Measurements from ENCODE around the gene SIK1. TPM values are rescaled to one million over a fixed set of nuclear protein-coding genes. Genes with fewer than 3 reads are reported as not detected.
"Not testable (repeated sequence)": the region's sequence is repeated elsewhere in the genome, so short reads cannot be mapped to it uniquely, and the experiment has no call there.

The SIK1 gene
- total and polyA plus RNA-seq, 2 experiments from 2014 or later: 7.7 to 29.3 TPM

DNA sequence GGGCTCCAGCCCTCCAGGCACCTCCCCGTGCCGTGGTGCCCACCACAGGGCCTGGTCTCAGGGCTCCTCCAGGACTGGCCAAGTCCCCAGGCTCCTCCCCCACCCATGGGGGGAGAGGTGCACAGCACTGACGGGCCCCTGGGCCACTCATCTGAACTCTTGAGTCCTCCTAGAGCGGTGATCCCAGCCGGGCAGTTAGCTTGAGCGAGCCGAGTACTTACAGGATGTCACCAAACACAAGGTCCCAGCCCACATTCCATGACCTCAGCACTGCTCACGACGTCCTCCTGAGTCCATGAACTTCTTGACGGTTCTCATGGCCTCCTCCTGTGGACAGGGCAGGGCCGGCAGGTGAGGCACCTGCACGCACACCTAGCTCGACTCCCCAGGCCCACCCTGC is 33.5 kb upstream of the SIK1 start:
- H3K4me2 ChIP-seq; H3K4me3 ChIP-seq; DNase-seq (ENCODE audit: low spot score); H3K36me3 ChIP-seq (replicated peaks; ENCODE audit: insufficient read depth, low read depth); H3K9me2 ChIP-seq (replicated peaks; ENCODE audit: insufficient read depth); H4K20me1 ChIP-seq (ENCODE audit: insufficient read depth, poor library complexity, severe bottlenecking); H3K27ac ChIP-seq; H2AFZ ChIP-seq; H3K27me3 ChIP-seq; H3K4me1 ChIP-seq (ENCODE audit: insufficient read depth); H3K9me3 ChIP-seq (ENCODE audit: low read depth); H3K79me2 ChIP-seq: not testable (repeated sequence)
- no CpG with 5 or more reads among the region's 13 CpGs for WGBS (ENCODE audit: low lambda C conversion rate, missing lambda C conversion rate)

DNA sequence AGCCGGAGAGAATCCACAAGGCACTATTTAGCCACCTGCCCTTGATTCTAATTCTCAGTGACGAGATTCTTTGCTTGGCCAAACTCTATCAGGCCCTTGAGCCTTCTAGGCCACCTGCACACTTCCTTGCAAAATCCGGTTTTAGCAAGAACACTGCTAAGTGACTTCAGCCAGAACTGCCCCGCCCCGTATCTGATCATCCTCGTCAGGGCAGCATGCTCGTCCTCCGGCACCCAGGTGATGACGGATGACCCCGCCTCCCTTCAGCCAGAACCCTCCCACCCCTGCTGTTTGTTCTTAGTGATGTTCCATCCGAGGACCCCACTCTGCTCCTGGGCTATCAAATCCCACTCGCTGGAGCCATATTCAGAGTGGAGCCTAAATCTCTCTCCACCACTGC is 32.1 kb upstream of the SIK1 start:
- not testable (repeated sequence) for H2AFZ ChIP-seq; H3K9me2 ChIP-seq (replicated peaks; ENCODE audit: insufficient read depth); H3K79me2 ChIP-seq; H3K27me3 ChIP-seq; H3K36me3 ChIP-seq (replicated peaks; ENCODE audit: insufficient read depth, low read depth); H3K4me3 ChIP-seq; H3K4me1 ChIP-seq (ENCODE audit: insufficient read depth); DNase-seq (ENCODE audit: low spot score); H3K27ac ChIP-seq; H4K20me1 ChIP-seq (ENCODE audit: insufficient read depth, poor library complexity, severe bottlenecking); H3K9me3 ChIP-seq (ENCODE audit: low read depth); H3K4me2 ChIP-seq
- WGBS (ENCODE audit: low lambda C conversion rate, missing lambda C conversion rate): no CpG with 5 or more reads among the region's 12 CpGs

DNA sequence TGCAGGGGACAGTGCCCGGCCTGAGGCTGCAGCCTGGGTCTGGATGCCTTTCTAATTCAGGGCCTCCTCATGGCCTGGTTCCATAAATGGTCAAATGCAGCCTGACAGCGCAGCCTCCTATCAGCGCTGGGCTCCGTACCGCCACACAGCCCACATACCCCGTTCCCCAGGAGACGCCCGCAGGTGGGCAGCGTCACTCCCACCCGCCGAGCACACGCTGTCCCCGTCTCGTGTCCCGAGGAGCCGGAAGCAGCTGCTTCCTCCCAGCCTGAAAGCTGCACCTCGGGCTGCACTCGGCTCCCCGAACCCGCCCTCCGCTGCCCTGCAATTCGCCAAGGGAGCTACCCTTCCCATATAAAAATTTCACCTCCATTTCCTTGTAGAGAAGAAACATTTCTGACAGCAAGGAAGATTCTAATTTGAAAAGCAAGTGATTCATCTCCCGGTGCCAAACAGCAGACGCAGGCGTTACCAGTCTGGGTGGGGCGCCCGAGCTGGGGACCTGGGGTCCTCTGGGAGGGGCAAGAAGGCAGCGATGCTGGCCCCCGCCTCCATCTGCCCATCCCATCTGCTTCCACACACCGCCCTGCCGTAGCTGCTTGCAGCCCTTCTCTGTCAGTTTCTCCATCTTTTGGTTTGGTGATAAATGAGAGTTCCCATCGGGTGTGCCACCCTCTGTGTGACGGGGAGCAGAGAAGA is 29.8 kb upstream of the SIK1 start:
- not testable (repeated sequence) for H3K9me3 ChIP-seq (ENCODE audit: low read depth); H3K4me3 ChIP-seq; H3K9me2 ChIP-seq (replicated peaks; ENCODE audit: insufficient read depth); H3K27ac ChIP-seq; H3K79me2 ChIP-seq; DNase-seq (ENCODE audit: low spot score); H4K20me1 ChIP-seq (ENCODE audit: insufficient read depth, poor library complexity, severe bottlenecking); H3K27me3 ChIP-seq; H3K36me3 ChIP-seq (replicated peaks; ENCODE audit: insufficient read depth, low read depth); H2AFZ ChIP-seq; H3K4me2 ChIP-seq; H3K4me1 ChIP-seq (ENCODE audit: insufficient read depth)
- WGBS (ENCODE audit: low lambda C conversion rate, missing lambda C conversion rate): no CpG with 5 or more reads among the region's 33 CpGs

DNA sequence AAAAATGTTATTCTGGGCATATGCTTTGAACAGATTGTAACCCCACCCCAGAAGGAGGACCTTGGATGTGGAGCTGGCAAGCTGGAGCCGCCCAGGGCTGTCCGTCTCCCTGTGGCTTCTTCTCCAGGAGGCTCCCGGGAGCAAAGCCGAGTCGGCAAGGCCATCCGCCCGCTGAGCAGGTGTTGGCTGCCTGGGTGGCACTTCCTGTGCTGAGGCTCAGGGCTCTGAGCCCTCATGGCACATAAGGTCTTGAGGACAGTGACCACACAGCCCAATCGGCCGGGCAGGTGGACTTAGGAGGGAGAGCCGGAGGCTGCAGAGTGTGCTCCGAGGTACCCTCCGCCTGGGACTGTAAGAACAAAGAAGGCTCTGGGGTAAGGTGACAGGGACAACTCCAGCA is 28.8 kb upstream of the SIK1 start:
- not testable (repeated sequence) for H3K9me3 ChIP-seq (ENCODE audit: low read depth); H3K4me3 ChIP-seq; H3K27ac ChIP-seq; H3K27me3 ChIP-seq; H3K4me1 ChIP-seq (ENCODE audit: insufficient read depth); H2AFZ ChIP-seq; H4K20me1 ChIP-seq (ENCODE audit: insufficient read depth, poor library complexity, severe bottlenecking); H3K4me2 ChIP-seq; H3K79me2 ChIP-seq; H3K9me2 ChIP-seq (replicated peaks; ENCODE audit: insufficient read depth); DNase-seq (ENCODE audit: low spot score); H3K36me3 ChIP-seq (replicated peaks; ENCODE audit: insufficient read depth, low read depth)
- WGBS (ENCODE audit: low lambda C conversion rate, missing lambda C conversion rate): no CpG with 5 or more reads among the region's 12 CpGs

- not testable (repeated sequence) for H3K4me2 ChIP-seq; DNase-seq (ENCODE audit: low spot score)
These were observed 27.2 kb upstream of the SIK1 start for GRCh38 chr21:43454176-43454575.

GRCh38 chr21:43451850-43452249 is 24.9 kb upstream of the SIK1 start:
- not testable (repeated sequence) for H3K9me2 ChIP-seq (replicated peaks; ENCODE audit: insufficient read depth); H3K4me2 ChIP-seq; H3K9me3 ChIP-seq (ENCODE audit: low read depth); H2AFZ ChIP-seq; H3K36me3 ChIP-seq (replicated peaks; ENCODE audit: insufficient read depth, low read depth); H3K27ac ChIP-seq; H3K79me2 ChIP-seq; H3K4me3 ChIP-seq; H3K4me1 ChIP-seq (ENCODE audit: insufficient read depth); H3K27me3 ChIP-seq; H4K20me1 ChIP-seq (ENCODE audit: insufficient read depth, poor library complexity, severe bottlenecking); DNase-seq (ENCODE audit: low spot score)
- no CpG with 5 or more reads among the region's 17 CpGs for WGBS (ENCODE audit: low lambda C conversion rate, missing lambda C conversion rate)

More at GRCh38 chr21:43454176-43454575, 27.2 kb upstream of the SIK1 start:
- H3K9me2 ChIP-seq (replicated peaks; ENCODE audit: insufficient read depth); H3K27ac ChIP-seq; H3K79me2 ChIP-seq; H3K4me3 ChIP-seq; H2AFZ ChIP-seq; H3K9me3 ChIP-seq (ENCODE audit: low read depth); H3K36me3 ChIP-seq (replicated peaks; ENCODE audit: insufficient read depth, low read depth); H3K4me1 ChIP-seq (ENCODE audit: insufficient read depth); H3K27me3 ChIP-seq; H4K20me1 ChIP-seq (ENCODE audit: insufficient read depth, poor library complexity, severe bottlenecking): not testable (repeated sequence)
- no CpG with 5 or more reads among the region's 5 CpGs for WGBS (ENCODE audit: low lambda C conversion rate, missing lambda C conversion rate)

DNA sequence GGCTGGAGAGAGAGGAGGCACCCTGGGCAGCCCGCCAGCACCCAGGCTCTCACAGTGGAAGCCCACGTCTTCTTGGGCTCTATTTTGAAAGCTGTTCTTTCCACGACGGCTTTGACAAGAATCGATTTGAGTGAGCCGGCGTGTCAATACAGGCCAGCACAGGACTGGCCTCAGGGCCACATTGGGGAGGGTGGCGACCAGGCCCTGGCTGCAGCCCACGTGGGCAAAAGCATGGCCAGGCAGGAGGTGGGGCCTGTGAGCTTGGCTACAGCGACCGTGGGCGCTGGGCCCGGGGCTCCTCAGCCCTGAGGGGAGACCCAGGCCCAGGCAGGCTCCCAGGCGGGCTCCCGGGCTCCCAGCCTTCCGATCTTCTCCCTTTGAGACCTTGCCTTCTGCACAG is 23.4 kb upstream of the SIK1 start:
- H3K9me2 ChIP-seq (replicated peaks; ENCODE audit: insufficient read depth); H3K4me1 ChIP-seq (ENCODE audit: insufficient read depth); H3K4me2 ChIP-seq; H2AFZ ChIP-seq; H3K27ac ChIP-seq; H3K27me3 ChIP-seq; H3K79me2 ChIP-seq; H3K9me3 ChIP-seq (ENCODE audit: low read depth); H3K36me3 ChIP-seq (replicated peaks; ENCODE audit: insufficient read depth, low read depth); DNase-seq (ENCODE audit: low spot score); H4K20me1 ChIP-seq (ENCODE audit: insufficient read depth, poor library complexity, severe bottlenecking); H3K4me3 ChIP-seq: not testable (repeated sequence)
- no CpG with 5 or more reads among the region's 16 CpGs for WGBS (ENCODE audit: low lambda C conversion rate, missing lambda C conversion rate)

DNA sequence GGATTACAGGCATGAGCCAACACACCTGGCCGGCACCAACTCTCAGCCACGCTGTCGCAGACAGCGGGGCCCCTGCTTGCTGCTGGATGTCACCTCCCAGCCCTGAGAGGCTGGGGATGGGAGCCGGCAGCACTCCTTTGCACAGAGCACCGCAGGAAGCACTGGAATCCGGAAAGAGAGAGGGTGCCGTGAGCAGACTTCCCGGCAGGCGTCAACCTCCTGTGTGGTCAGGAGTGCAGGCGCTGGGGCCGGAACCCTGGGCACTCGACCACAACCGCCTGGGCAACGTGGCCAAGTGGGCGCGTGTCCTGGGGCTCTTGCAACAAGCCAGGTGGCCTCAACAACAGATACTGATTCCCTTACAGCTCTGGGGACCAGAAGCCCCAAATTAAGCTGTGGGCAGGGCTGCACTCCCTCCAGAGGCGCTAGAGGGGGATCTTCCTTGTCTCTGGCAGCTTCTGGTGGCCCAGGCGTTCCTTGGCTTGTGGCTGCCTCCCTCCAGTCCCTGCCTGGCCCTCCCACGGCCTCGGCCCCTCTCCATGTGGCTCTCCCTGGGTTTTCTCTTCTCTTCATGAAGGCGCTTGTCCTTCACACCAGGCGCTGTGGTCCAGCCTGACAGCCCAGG is 20.5 kb upstream of the SIK1 start:
- H3K9me2 ChIP-seq (replicated peaks; ENCODE audit: insufficient read depth); H3K4me3 ChIP-seq; H3K27ac ChIP-seq; H2AFZ ChIP-seq; H3K9me3 ChIP-seq (ENCODE audit: low read depth); H3K79me2 ChIP-seq; H3K36me3 ChIP-seq (replicated peaks; ENCODE audit: insufficient read depth, low read depth); H4K20me1 ChIP-seq (ENCODE audit: insufficient read depth, poor library complexity, severe bottlenecking); H3K4me2 ChIP-seq; H3K27me3 ChIP-seq; DNase-seq (ENCODE audit: low spot score); H3K4me1 ChIP-seq (ENCODE audit: insufficient read depth): not testable (repeated sequence)
- WGBS (ENCODE audit: low lambda C conversion rate, missing lambda C conversion rate): no CpG with 5 or more reads among the region's 23 CpGs

DNA sequence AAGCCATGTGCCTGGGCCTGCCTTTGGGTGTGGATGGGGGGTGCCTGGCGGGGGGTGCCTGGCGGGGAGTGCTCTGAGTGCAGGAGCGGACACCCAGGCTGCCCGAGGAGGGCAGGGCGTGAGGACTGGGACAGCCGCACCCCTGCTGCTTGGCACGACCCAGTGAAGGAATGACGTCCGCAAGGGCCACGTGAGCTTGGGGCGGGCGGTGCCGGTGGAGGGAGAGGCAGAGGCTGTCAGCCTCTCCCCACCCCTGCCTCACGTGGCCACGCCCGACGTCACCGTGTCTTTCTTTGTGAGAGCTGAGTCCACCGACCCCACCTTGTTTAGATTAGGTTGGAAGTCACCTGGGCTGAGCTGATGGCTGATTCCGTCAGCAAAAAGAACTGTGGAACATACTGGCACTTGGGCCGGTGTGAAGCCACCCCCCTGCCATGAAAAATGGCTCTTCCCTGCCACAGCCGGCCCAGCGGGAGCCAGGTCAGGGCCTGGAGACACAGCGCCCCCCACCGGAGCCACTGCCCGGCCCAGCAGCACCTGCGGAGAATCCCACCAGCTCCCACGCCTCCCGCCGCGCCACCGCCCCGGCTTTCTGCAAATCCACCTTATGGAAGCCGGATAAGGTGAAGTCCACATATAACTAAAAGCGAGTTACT is 19.5 kb upstream of the SIK1 start:
- not testable (repeated sequence) for H3K9me3 ChIP-seq (ENCODE audit: low read depth); H3K4me1 ChIP-seq (ENCODE audit: insufficient read depth); H2AFZ ChIP-seq; H3K79me2 ChIP-seq; H3K9me2 ChIP-seq (replicated peaks; ENCODE audit: insufficient read depth); H3K4me2 ChIP-seq; H3K36me3 ChIP-seq (replicated peaks; ENCODE audit: insufficient read depth, low read depth); H3K27me3 ChIP-seq; H4K20me1 ChIP-seq (ENCODE audit: insufficient read depth, poor library complexity, severe bottlenecking); DNase-seq (ENCODE audit: low spot score); H3K4me3 ChIP-seq; H3K27ac ChIP-seq
- WGBS (ENCODE audit: low lambda C conversion rate, missing lambda C conversion rate): no CpG with 5 or more reads among the region's 35 CpGs
